ENCODE data around the gene ABHD6. TPM values are rescaled to one million over a fixed set of nuclear protein-coding genes. Genes with fewer than 3 reads are reported as not detected.

Gene ABHD6
- total and polyA plus RNA-seq, 9 of the 15 experiments (the other 6 are each of a cell fraction or from before 2014, with no cell fraction given): 0.53 to 3.6 (median 2.5) TPM

- TF ChIP-seq STAT6 (CRISPR knock-in tag; IDR thresholded peaks at IDR 0.05) (peak; percentile 49; the same call in 1 of the 2 replicates), MYNN (IDR thresholded peaks at IDR 0.05) (0 out of 2 replicates have a peak, but pooled peaks have one; percentile 24), MYNN (CRISPR knock-in tag; IDR thresholded peaks at IDR 0.05) (no peak), KHSRP (IDR thresholded peaks at IDR 0.05) (peak; percentile 89), CBX5 (IDR thresholded peaks at IDR 0.05; ENCODE audit: borderline replicate concordance, low read depth) (no peak), U2AF1 (optimal IDR thresholded peaks at IDR 0.05; ENCODE audit: low read depth, low read length) (no peak), SAFB (IDR thresholded peaks at IDR 0.05; ENCODE audit: borderline replicate concordance, low read depth, low read length) (no peak), SPI1 (IDR thresholded peaks at IDR 0.05; ENCODE audit: borderline replicate concordance, low read depth, low read length) (no peak), ZZZ3 (IDR thresholded peaks at IDR 0.05) (peak; percentile 69; the same call in 1 of the 2 replicates), MAFK (IDR thresholded peaks at IDR 0.05; ENCODE audit: low read length) (peak; percentile 27; the same call in 1 of the 2 replicates), ETS1 (conservative IDR thresholded peaks at IDR 0.05; ENCODE audit: control insufficient read depth, low read depth, low read length) (no peak), NR1H2 (CRISPR knock-in tag; IDR thresholded peaks at IDR 0.05) (0 out of 2 replicates have a peak, but pooled peaks have one; percentile 16), IFI16 (CRISPR knock-in tag; IDR thresholded peaks at IDR 0.05) (no peak), FOXJ3 (CRISPR knock-in tag; IDR thresholded peaks at IDR 0.05) (no peak), STAT5B (CRISPR knock-in tag; IDR thresholded peaks at IDR 0.05) (no peak), KAT8 (IDR thresholded peaks at IDR 0.05; ENCODE audit: low read depth) (no peak), ZBTB26 (CRISPR knock-in tag; IDR thresholded peaks at IDR 0.05) (no peak), HDAC3 (IDR thresholded peaks at IDR 0.05; ENCODE audit: borderline replicate concordance, partially characterized antibody) (no peak), GTF2F1 (IDR thresholded peaks at IDR 0.05; ENCODE audit: low read depth, low read length) (no peak), ZNF398 (CRISPR knock-in tag; IDR thresholded peaks at IDR 0.05) (no peak), SOX6 (IDR thresholded peaks at IDR 0.05) (peak; percentile 70)
These were observed 68.5 kb downstream of the ABHD6 start, which contains the start of the genes HTD2 and RPP14 (continued) for GRCh38 chr3:58305882-58306711.

Measured in K562 (cell line).